Measurements from ENCODE around the gene AKR1A1. TPM values are rescaled to one million over a fixed set of nuclear protein-coding genes. Genes with fewer than 3 reads are reported as not detected.

AKR1A1 gene
- total and polyA plus RNA-seq, 2 of the 8 experiments (the other 6 are each of a cell fraction or from before 2014, with no cell fraction given): 344 to 435 TPM

- Histone ChIP-seq H3K9me3 (ENCODE audit: insufficient read depth in 2 of 2, low read depth in 1 of 2, low read length in 1 of 2) (no peaks in the 10 kb centered on the region), H4K20me1 (replicated peaks in 1 of 2; ENCODE audit: control insufficient read depth in 1 of 2, insufficient read depth in 2 of 2, low read length in 2 of 2) (peaks cover 22 to 36% of the 10 kb centered on the region in 2 experiments), H4K91ac (replicated peaks; ENCODE audit: insufficient read length, low read length) (no peak overlapping the region), H2BK5ac (ENCODE audit: low read depth, low read length) (no peak overlapping the region), H3K4me1 (replicated peaks in 1 of 4; ENCODE audit: control insufficient read depth in 3 of 4, insufficient read depth in 4 of 4, low read length in 3 of 4) (peaks cover 0 to 2% (median 0%) of the 10 kb centered on the region in 4 experiments; a peak in 2 of 7 replicates), H2BK120ac (replicated peaks; ENCODE audit: low read depth, low read length) (no peak overlapping the region), H3K18ac (ENCODE audit: extremely low read depth, low read length) (no peak overlapping the region), H3K23ac (ENCODE audit: insufficient read length) (no peak overlapping the region), H3K4me2 (ENCODE audit: insufficient read depth in 1 of 2, low read depth in 2 of 2, low read length in 2 of 2) (no peak overlapping the region), H2BK15ac (ENCODE audit: low read length) (no peak overlapping the region), H4K8ac (ENCODE audit: extremely low read depth, insufficient read depth, low read length) (no peak overlapping the region), H2AK5ac (ENCODE audit: low read depth, low read length) (no peak overlapping the region), H3K23me2 (ENCODE audit: low read depth, low read length) (peaks cover 3% of the 10 kb centered on the region; the same call in 1 of the 2 replicates), H2BK12ac (ENCODE audit: low read depth, low read length) (no peak overlapping the region), H2AFZ (ENCODE audit: low read length) (no peak overlapping the region), H3K36me3 (ENCODE audit: control insufficient read depth in 2 of 4, insufficient read depth in 4 of 4, low read length in 3 of 4) (peaks cover 40 to 82% (median 70%) of the 10 kb centered on the region in 4 experiments), H3K14ac (ENCODE audit: insufficient read length) (no peak overlapping the region), H3K27me3 (replicated peaks in 1 of 4; ENCODE audit: control insufficient read depth in 3 of 4, extremely low read depth in 1 of 4, insufficient read depth in 3 of 4, low read length in 3 of 4) (no peaks in the 10 kb centered on the region), H3K79me2 (ENCODE audit: control insufficient read depth in 1 of 2, insufficient read depth in 2 of 2, low read length in 2 of 2) (peaks cover 24 to 51% of the 10 kb centered on the region in 2 experiments), H3K56ac (replicated peaks; ENCODE audit: insufficient read length, low read depth, low read length) (no peak overlapping the region), H3K79me1 (ENCODE audit: low read depth, low read length) (no peaks in the 10 kb centered on the region), H4K5ac (ENCODE audit: insufficient read length, low read depth, low read length) (no peak overlapping the region), H3K4me3 (ENCODE audit: extremely low read depth in 1 of 4, insufficient read depth in 2 of 4, low read depth in 3 of 4, low read length in 4 of 4) (no peak overlapping the region), H3K27ac (ENCODE audit: low read depth, low read length) (no peak overlapping the region), H3K4ac (replicated peaks; ENCODE audit: insufficient read length, low read depth, low read length) (no peak overlapping the region), H3K9ac (replicated peaks in 1 of 4; ENCODE audit: extremely low read depth in 1 of 4, low read depth in 3 of 4, low read length in 3 of 4) (no peak overlapping the region), H2BK20ac (ENCODE audit: low read length) (no peak overlapping the region)
- POLR2A ChIA-PET (ENCODE audit: partially characterized antibody): interaction anchor here (0.9 to 13.3 kb wide), 8 partner anchors 9 to 188 kb away, joined by 3 to 741 read pairs (median 10); partner anchors contain the start of genes AKR1A1, CCDC163, MMACHC and NASP
- no peak for DNase-seq (ENCODE audit: low read depth in 1 of 2, low spot score in 2 of 2)
- WGBS, 2 experiments (ENCODE audit: extremely low coverage in 1 of 2, insufficient coverage in 1 of 2, insufficient read length in 1 of 2, insufficient replicate concordance in 2 of 2, low coverage in 1 of 2, low lambda C conversion rate in 2 of 2, missing lambda C conversion rate in 1 of 2): 86% methylated on average over 3 of the region's 3 CpGs; no CpG with 5 or more reads in 1 of the 2 experiments
- FAIRE-seq: no peak
- CTCF ChIA-PET (ENCODE audit: partially characterized antibody): interaction anchor here (0.6 to 5.4 kb wide), 7 partner anchors 8 to 495 kb away, joined by 3 to 53 read pairs (median 4); no protein-coding TSS in a partner anchor
- no peak for TF ChIP-seq YY1 (IDR thresholded peaks at IDR 0.05; ENCODE audit: low read depth, low read length)
- TF ChIP-seq RBBP5 (IDR thresholded peaks at IDR 0.05; ENCODE audit: borderline replicate concordance, low read depth, low read length): no peak
- no peak for TF ChIP-seq CHD1 (IDR thresholded peaks at IDR 0.05; ENCODE audit: low read depth, low read length)
- TF ChIP-seq ZNF274 (IDR thresholded peaks at IDR 0.05; ENCODE audit: borderline replicate concordance, extremely low read depth, low read length): no peak
- TF ChIP-seq SRF (IDR thresholded peaks at IDR 0.05; ENCODE audit: low read depth, low read length): no peak
Observed at GRCh38 chr1:45516036-45516435, 34.6 kb upstream of the AKR1A1 start.
